Panc1 (cell line): ENCODE data around the gene CCDC116. TPM values are rescaled to one million over a fixed set of nuclear protein-coding genes. Genes with fewer than 3 reads are reported as not detected.

Experiments used
- ATAC-seq: fragments of 200-7000 bp; cut with Tn5 transposase; 2 replicates; pipeline ENCODE4 v1.9.1; 2020; ENCODE audit warnings: mild to moderate bottlenecking, moderate library complexity
- BruUV-seq: library from RNA; stranded (reverse); fragments of 400-500 nt; replicated peaks from 2 replicates; lab custom pipeline; 2021; lab: Mats Ljungman, UMichigan
- CTCF ChIA-PET: fragments of 300-600 bp; sonication (Branson Sonifier 250); formaldehyde crosslinking; loops from one replicate; lab custom pipeline; 2022; ENCODE audit warnings: antibody characterized with exemption; lab: Charles Lee
- POLR2A ChIA-PET: fragments of 300-600 bp; sonication (Branson Sonifier 250); formaldehyde crosslinking; loops from one replicate; lab custom pipeline; 2022; ENCODE audit warnings: antibody characterized with exemption; lab: Charles Lee
- DNase-seq: peaks from one replicate; pipeline ENCODE4 v3.0.0-alpha.2; 2010; ENCODE audit warnings: low read depth, low spot score
- H3K27ac ChIP-seq: 2 replicates; pipeline ENCODE4 v1.5.1; 2011; ENCODE audit warnings: mild to moderate bottlenecking, low read length, inconsistent platforms
- H3K27me3 ChIP-seq: fragments of 200-500 bp; sonication (Bioruptor generic); 2 replicates; pipeline ENCODE4 v1.6.0; 2014; ENCODE audit warnings: low read length, inconsistent platforms; ENCODE audit not compliant: control insufficient read depth, insufficient read depth
- H3K36me3 ChIP-seq: fragments of 200-500 bp; sonication (Bioruptor generic); 2 replicates; pipeline ENCODE4 v1.5.1; 2014; ENCODE audit warnings: inconsistent platforms, mild to moderate bottlenecking, low read length, moderate library complexity; ENCODE audit not compliant: control insufficient read depth, insufficient read depth
- H3K4me1 ChIP-seq: 2 replicates; pipeline ENCODE4 v1.5.1; 2011; ENCODE audit warnings: inconsistent platforms, mild to moderate bottlenecking, low read length, moderate library complexity; ENCODE audit not compliant: control insufficient read depth, insufficient read depth
- H3K4me3 ChIP-seq, 2 experiments: 2 replicates each; pipeline ENCODE4 v1.5.1; 2011 to 2012; ENCODE audit warnings: low read depth in 2 of 2, low read length in 2 of 2, mild to moderate bottlenecking in 2 of 2, inconsistent platforms in 1 of 2, moderate library complexity in 1 of 2
- H3K9me3 ChIP-seq: fragments of 200-500 bp; sonication (Bioruptor generic); 2 replicates; pipeline ENCODE4 v1.5.1; 2014; ENCODE audit warnings: low read depth, mild to moderate bottlenecking, inconsistent platforms, low read length, moderate library complexity; ENCODE audit not compliant: control insufficient read depth, insufficient read depth
- CTCF ChIP-seq: fragments of 450-650 bp; IDR thresholded peaks from 2 replicates; pipeline ENCODE4 v1.5.1; 2017; ENCODE audit warnings: mild to moderate bottlenecking
- POLR2AphosphoS5 ChIP-seq: IDR thresholded peaks from 2 replicates; pipeline ENCODE4 v1.6.1; 2012; ENCODE audit warnings: mild to moderate bottlenecking, low read depth, low read length, moderate library complexity
- REST ChIP-seq, 2 experiments: IDR thresholded peaks; 2 replicates each; pipeline ENCODE4 v1.6.1; 2011 to 2012; ENCODE audit warnings: low read depth in 2 of 2, control low read depth in 1 of 2, low read length in 1 of 2, mild to moderate bottlenecking in 1 of 2, moderate library complexity in 1 of 2; ENCODE audit not compliant: insufficient read depth in 1 of 2
- SIN3A ChIP-seq: IDR thresholded peaks from 2 replicates; pipeline ENCODE4 v1.6.1; 2012; ENCODE audit warnings: low read depth, mild to moderate bottlenecking, low read length, moderate library complexity, borderline replicate concordance; ENCODE audit not compliant: insufficient read depth
- TCF7L2 ChIP-seq: IDR thresholded peaks from 2 replicates; pipeline ENCODE4 v1.6.1; 2011; ENCODE audit warnings: mild to moderate bottlenecking, low read depth, low read length, inconsistent platforms
- in situ Hi-C: cut with HindIII; loops from 2 replicates; pipeline ENCODE4 v1.10.0; 2016; ENCODE audit warnings: low sequenced_read_pairs, low pct_unique_long_range_greater_than_20kb
- intact Hi-C: fragments of 100-400 bp; cut with micrococcal nuclease; formaldehyde crosslinking; loops from one replicate; pipeline ENCODE4 v1.10.0; 2022; ENCODE audit not compliant: unreplicated experiment
- total RNA-seq: library from RNA; stranded (reverse); gene quantifications from one replicate; pipeline ENCODE4 v1.2.1, GENCODE V29; 2021; ENCODE audit not compliant: unreplicated experiment

CCDC116 gene
- total RNA-seq, 1 experiment from 2014 or later, result not detected

GRCh38 chr22:21622011-21622918, 10.3 kb upstream of the CCDC116 start:
- in situ Hi-C loops (no loop called here), intact Hi-C loops (no loop called here)
- Histone ChIP-seq H3K36me3 (no peaks in the 10 kb centered on the region; the same call in 1 of the 2 replicates), H3K4me1 (peaks cover 63% of the 10 kb centered on the region), H3K27ac (peak overlapping the region; percentile 54), H3K4me3 (no peak overlapping the region), H3K9me3 (no peaks in the 10 kb centered on the region), H3K27me3 (no peaks in the 10 kb centered on the region)
- BruUV-seq, result TSS peak; percentile 59
- no peak for DNase-seq
- CTCF ChIA-PET, result interaction anchor here (1.0 kb wide), 1 partner anchor 25 kb away, joined by 4 read pairs; no protein-coding TSS in a partner anchor
- no peak for TF ChIP-seq POLR2AphosphoS5
- TF ChIP-seq SIN3A, result no peak
- TF ChIP-seq TCF7L2, result no peak
- no peak for TF ChIP-seq REST (IDR thresholded peaks at IDR 0.05; ENCODE audit: insufficient read depth in 1 of 2, low read depth in 2 of 2, low read length in 1 of 2)
- no peak for TF ChIP-seq CTCF
- no peak for ATAC-seq
- POLR2A ChIA-PET, result no interaction called here

GRCh38 chr22:21622919-21623647, 9.5 kb upstream of the CCDC116 start:
- Histone ChIP-seq H3K36me3 (no peaks in the 10 kb centered on the region; the same call in 1 of the 2 replicates), H3K27me3 (no peaks in the 10 kb centered on the region), H3K27ac (peak overlapping the region; percentile 44; the same call in 1 of the 2 replicates), H3K4me3 (no peak overlapping the region), H3K4me1 (peaks cover 65% of the 10 kb centered on the region), H3K9me3 (no peaks in the 10 kb centered on the region)
- in situ Hi-C loops, result no loop called here
- ChIA-PET CTCF (interaction anchor here (1.0 kb wide), 1 partner anchor 24 kb away, joined by 4 read pairs; no protein-coding TSS in a partner anchor), POLR2A (no interaction called here)
- BruUV-seq, result no TSS peak
- intact Hi-C loops, result no loop called here
- DNase-seq (no peak), ATAC-seq (no peak)
- TF ChIP-seq SIN3A (no peak), CTCF (no peak), REST (IDR thresholded peaks at IDR 0.05; ENCODE audit: insufficient read depth in 1 of 2, low read depth in 2 of 2, low read length in 1 of 2) (no peak), TCF7L2 (no peak), POLR2AphosphoS5 (no peak)
